CD4-positive, alpha-beta T cell (primary cell): Measurements from ENCODE around the gene AGAP1. TPM values are rescaled to one million over a fixed set of nuclear protein-coding genes. Genes with fewer than 3 reads are reported as not detected.

Experiments
- ATAC-seq: fragments of 200-7000 bp; cut with Tn5 transposase; one replicate; pipeline ENCODE4 v1.10.0; 2022; ENCODE audit warnings: mild to moderate bottlenecking; ENCODE audit not compliant: poor library complexity
- CTCF ChIA-PET: fragments of 350-600 bp; sonication (Branson Sonifier 250); formaldehyde crosslinking; loops from one replicate; lab custom pipeline; 2021; ENCODE audit warnings: antibody characterized with exemption, inconsistent platforms; lab: Charles Lee
- POLR2A ChIA-PET: fragments of 350-600 bp; sonication (Branson Sonifier 250); formaldehyde crosslinking; loops from one replicate; lab custom pipeline; 2021; ENCODE audit warnings: antibody characterized with exemption, inconsistent platforms; lab: Charles Lee
- DNase-seq, 14 experiments: peaks; one replicate each; pipeline ENCODE4 v3.0.0-alpha.2; 2013 to 2020; ENCODE audit warnings: mixed read lengths in 2 of 14
- H3K27ac ChIP-seq, 2 donors: one replicate each; pipeline versions ENCODE4 v1.5.1 to v1.7.0; 2013; ENCODE audit warnings: low read length in 2 of 2, low read depth in 1 of 2, mild to moderate bottlenecking in 1 of 2
- H3K27me3 ChIP-seq, 2 experiments: 1 replicate in 1 of 2; 2 replicates in 1 of 2; pipeline versions ENCODE4 v1.6.1 to v1.7.0; 2013; ENCODE audit warnings: low read length in 2 of 2, control low read depth in 1 of 2, mild to moderate bottlenecking in 1 of 2, moderate library complexity in 1 of 2; ENCODE audit not compliant: insufficient read depth in 2 of 2, control insufficient read depth in 1 of 2
- H3K36me3 ChIP-seq: one replicate; pipeline ENCODE4 v1.6.1; 2013; ENCODE audit warnings: low read length, control low read depth; ENCODE audit not compliant: insufficient read depth
- H3K4me1 ChIP-seq: one replicate; pipeline ENCODE4 v1.6.1; 2013; ENCODE audit warnings: low read length, control low read depth; ENCODE audit not compliant: insufficient read depth
- H3K4me3 ChIP-seq: one replicate; pipeline ENCODE4 v1.5.1; 2013; ENCODE audit warnings: mild to moderate bottlenecking, low read length, moderate library complexity
- H3K9me3 ChIP-seq, 2 experiments: 1 replicate in 1 of 2; 2 replicates in 1 of 2; pipeline versions ENCODE4 v1.6.1 to v1.7.0; 2013; ENCODE audit warnings: low read length in 2 of 2, mild to moderate bottlenecking in 2 of 2, control low read depth in 1 of 2, moderate library complexity in 1 of 2; ENCODE audit not compliant: control insufficient read depth in 1 of 2, insufficient read depth in 1 of 2
- H3K27ac Mint-ChIP-seq: one replicate; pipeline ENCODE4 v1.8.0; 2020; ENCODE audit warnings: mixed read lengths
- H3K27me3 Mint-ChIP-seq: one replicate; pipeline ENCODE4 v1.8.0; 2021; ENCODE audit warnings: mixed read lengths
- H3K36me3 Mint-ChIP-seq: one replicate; pipeline ENCODE4 v1.8.0; 2021; ENCODE audit warnings: low read depth, mixed read lengths
- H3K4me1 Mint-ChIP-seq: one replicate; pipeline ENCODE4 v1.8.0; 2021; ENCODE audit warnings: low read depth, mixed read lengths
- H3K4me3 Mint-ChIP-seq: one replicate; pipeline ENCODE4 v1.8.0; 2020; ENCODE audit warnings: mild to moderate bottlenecking, mixed read lengths
- H3K9me3 Mint-ChIP-seq: one replicate; pipeline ENCODE4 v1.8.0; 2020; ENCODE audit warnings: mixed read lengths
- intact Hi-C, 2 experiments: fragments of 100-400 bp; cut with DNase I in 1 of 2; cut with micrococcal nuclease in 1 of 2; formaldehyde crosslinking; loops; one replicate each; pipeline versions ENCODE4 v1.15.1 to v1.9.0; 2023 to 2025; cut with DNase I, micrococcal nuclease
- total RNA-seq, 174 experiments: library from RNA in 2 of 174; stranded (reverse) in 2 of 174; gene quantifications; one replicate each; pipeline ENCODE4 v1.2.3 and lab custom pipeline; 2021 to 2026
- TF ChIP-seq, protein P1 (sequence below): fragments of 200-600 bp; IDR thresholded peaks from one replicate; pipeline ENCODE4 v1.8.0; 2022; ENCODE audit warnings: antibody characterized with exemption, mild to moderate bottlenecking

The AGAP1 gene
- total RNA-seq, 2 experiments from 2014 or later, result 2.6 to 3.1 TPM

DNA sequence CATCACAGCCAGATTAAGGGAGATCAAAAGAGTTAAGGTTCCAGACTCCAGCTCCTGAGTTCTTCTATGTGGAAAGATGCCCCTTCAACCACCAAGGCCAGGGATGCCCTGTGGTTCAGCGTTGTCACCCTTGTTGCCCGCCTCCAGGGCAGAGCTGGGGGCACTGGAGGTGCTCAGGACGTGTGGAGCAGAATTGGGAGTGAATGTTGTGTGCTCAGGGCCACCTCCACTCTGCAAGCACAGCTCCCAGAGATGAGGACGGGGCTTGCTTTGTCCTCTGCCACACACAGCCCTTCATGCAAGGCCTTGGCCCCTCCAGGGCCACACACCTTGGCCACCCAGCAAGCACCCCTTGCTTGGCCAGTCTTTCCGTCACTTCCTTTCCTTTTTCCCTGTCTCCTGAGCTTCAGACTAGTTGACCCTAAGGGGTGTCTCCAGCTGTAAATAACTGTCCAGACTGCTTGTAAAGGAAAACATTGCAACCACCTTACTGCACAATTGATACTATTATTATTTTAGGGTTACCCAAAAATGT is 103.3 kb downstream of the AGAP1 start:
- no peak overlapping the region for H3K4me3 Mint-ChIP-seq
- Histone ChIP-seq H3K27ac (no peak overlapping the region), H3K27me3 (peaks cover 0 to 2% of the 10 kb centered on the region in 2 experiments), H3K4me1 (no peaks in the 10 kb centered on the region), H3K4me3 (no peak overlapping the region), H3K36me3 (no peaks in the 10 kb centered on the region), H3K9me3 (peaks cover 0 to 7% of the 10 kb centered on the region in 2 experiments)
- no peaks in the 10 kb centered on the region for H3K36me3 Mint-ChIP-seq
- CTCF ChIA-PET, result no interaction called here
- no peaks in the 10 kb centered on the region for H3K4me1 Mint-ChIP-seq
- POLR2A ChIA-PET, result no interaction called here
- ATAC-seq, result no peak
- TF ChIP-seq, protein P1, sequence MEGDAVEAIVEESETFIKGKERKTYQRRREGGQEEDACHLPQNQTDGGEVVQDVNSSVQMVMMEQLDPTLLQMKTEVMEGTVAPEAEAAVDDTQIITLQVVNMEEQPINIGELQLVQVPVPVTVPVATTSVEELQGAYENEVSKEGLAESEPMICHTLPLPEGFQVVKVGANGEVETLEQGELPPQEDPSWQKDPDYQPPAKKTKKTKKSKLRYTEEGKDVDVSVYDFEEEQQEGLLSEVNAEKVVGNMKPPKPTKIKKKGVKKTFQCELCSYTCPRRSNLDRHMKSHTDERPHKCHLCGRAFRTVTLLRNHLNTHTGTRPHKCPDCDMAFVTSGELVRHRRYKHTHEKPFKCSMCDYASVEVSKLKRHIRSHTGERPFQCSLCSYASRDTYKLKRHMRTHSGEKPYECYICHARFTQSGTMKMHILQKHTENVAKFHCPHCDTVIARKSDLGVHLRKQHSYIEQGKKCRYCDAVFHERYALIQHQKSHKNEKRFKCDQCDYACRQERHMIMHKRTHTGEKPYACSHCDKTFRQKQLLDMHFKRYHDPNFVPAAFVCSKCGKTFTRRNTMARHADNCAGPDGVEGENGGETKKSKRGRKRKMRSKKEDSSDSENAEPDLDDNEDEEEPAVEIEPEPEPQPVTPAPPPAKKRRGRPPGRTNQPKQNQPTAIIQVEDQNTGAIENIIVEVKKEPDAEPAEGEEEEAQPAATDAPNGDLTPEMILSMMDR, result no peak
- H3K27me3 Mint-ChIP-seq, result peaks cover 22% of the 10 kb centered on the region
- H3K27ac Mint-ChIP-seq, result no peak overlapping the region
- H3K9me3 Mint-ChIP-seq, result no peaks in the 10 kb centered on the region
- no peak for DNase-seq
- intact Hi-C loops, result loop anchor here in 1 of 2 experiments (10.0 kb wide), 1 partner anchor 148 kb away; no protein-coding TSS in a partner anchor

DNA sequence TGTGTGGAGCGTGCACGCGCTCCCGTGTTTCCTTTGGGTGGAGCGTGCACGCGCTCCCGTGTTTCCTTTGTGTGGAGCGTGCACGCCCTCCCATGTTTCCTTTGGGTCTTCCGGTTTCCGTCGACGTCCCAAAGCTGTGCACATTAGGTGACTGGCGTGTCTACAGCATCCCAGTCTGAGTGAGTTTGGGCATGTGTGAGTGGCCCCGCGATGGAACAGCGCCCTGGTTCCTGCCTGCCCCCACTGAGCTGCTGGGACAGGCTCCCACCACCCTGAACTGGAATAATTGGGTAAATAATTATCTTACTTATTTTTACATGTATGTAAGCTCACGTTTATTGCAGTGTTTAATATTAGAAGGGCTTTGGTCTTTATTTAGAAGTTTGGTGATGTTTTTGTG is 104.2 kb downstream of the AGAP1 start:
- POLR2A ChIA-PET, result no interaction called here
- TF ChIP-seq, protein P1, result no peak
- CTCF ChIA-PET, result no interaction called here

DNA sequence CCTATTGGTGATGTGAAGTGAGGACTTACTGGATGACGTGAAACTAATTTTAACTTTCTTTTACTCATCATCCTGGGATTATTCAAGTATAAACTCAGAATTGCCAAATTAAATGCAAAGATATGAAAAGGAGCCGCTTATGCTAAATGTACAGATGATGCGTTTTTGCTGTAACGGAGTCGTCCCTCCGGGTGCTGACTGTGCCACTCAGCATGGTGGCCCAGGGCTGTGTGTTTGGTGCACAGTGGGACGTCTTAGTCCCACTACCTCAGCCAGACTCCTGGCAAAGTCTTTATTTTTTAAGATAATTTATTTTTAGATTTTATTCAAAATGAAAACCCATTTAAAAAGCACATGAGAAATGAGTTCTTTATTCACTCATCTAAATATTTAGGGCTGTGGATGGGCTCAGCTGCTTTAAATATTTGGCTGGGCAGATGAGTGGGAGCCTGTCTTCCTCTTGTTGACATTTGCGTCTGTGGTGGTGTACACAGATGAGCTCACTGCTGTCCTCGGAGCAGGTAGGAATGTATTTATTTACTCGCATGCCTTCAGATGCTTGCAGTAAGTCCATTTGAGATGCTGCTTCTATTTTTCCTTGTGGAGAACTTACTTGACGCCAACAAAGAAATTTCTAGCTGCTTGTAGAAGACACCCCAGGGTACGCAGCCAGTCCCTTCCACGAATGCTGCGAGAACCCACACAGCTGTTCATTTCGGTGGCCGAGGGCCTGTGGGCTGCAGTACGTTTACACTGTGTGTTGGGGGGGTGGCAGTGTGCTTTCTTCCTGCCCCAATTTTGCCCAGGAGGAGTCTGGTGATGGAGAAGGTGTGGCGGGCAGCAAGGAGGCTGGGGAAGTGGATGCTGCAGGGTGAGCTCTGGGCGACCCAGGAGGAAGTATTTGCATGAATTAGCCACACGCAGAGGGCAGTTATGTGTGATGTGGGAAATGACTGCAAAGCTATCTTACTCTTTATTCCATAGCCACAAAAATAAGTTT is 105.0 kb downstream of the AGAP1 start:
- Histone ChIP-seq H3K27ac (no peak overlapping the region), H3K9me3 (peaks cover 0 to 15% of the 10 kb centered on the region in 2 experiments), H3K27me3 (peaks cover 0 to 2% of the 10 kb centered on the region in 2 experiments), H3K4me1 (no peaks in the 10 kb centered on the region), H3K4me3 (no peak overlapping the region), H3K36me3 (no peaks in the 10 kb centered on the region)
- intact Hi-C loops, result loop anchor here in 1 of 2 experiments (10.0 kb wide), 1 partner anchor 146 kb away; no protein-coding TSS in a partner anchor
- H3K4me1 Mint-ChIP-seq, result no peaks in the 10 kb centered on the region
- DNase-seq (no peak), ATAC-seq (no peak)
- TF ChIP-seq, protein P1, result no peak
- no peaks in the 10 kb centered on the region for H3K9me3 Mint-ChIP-seq
- H3K27me3 Mint-ChIP-seq, result peaks cover 25% of the 10 kb centered on the region
- CTCF ChIA-PET, result no interaction called here
- H3K4me3 Mint-ChIP-seq, result no peak overlapping the region
- no peaks in the 10 kb centered on the region for H3K36me3 Mint-ChIP-seq
- H3K27ac Mint-ChIP-seq, result no peak overlapping the region
- POLR2A ChIA-PET, result no interaction called here

More for the DNA sequence above, 104.2 kb downstream of the AGAP1 start:
- no peaks in the 10 kb centered on the region for H3K4me1 ChIP-seq
- Mint-ChIP-seq H3K4me3 (no peak overlapping the region), H3K27me3 (peaks cover 22% of the 10 kb centered on the region), H3K4me1 (no peaks in the 10 kb centered on the region), H3K36me3 (no peaks in the 10 kb centered on the region), H3K27ac (no peak overlapping the region), H3K9me3 (no peaks in the 10 kb centered on the region)
- no peak overlapping the region for H3K4me3 ChIP-seq
- DNase-seq, result no peak
- peaks cover 0 to 2% of the 10 kb centered on the region in 2 experiments for H3K27me3 ChIP-seq
- no peak overlapping the region for H3K27ac ChIP-seq
- intact Hi-C loops, result loop anchor here in 1 of 2 experiments (10.0 kb wide), 1 partner anchor 147 kb away; no protein-coding TSS in a partner anchor
- H3K36me3 ChIP-seq, result no peaks in the 10 kb centered on the region
- no peak for ATAC-seq
- peaks cover 0 to 15% of the 10 kb centered on the region in 2 experiments for H3K9me3 ChIP-seq
